SKM-1 (cell line): Measurements from ENCODE around the gene PRELID2.
"Not testable (repeated sequence)": the region's sequence is repeated elsewhere in the genome, so short reads cannot be mapped to it uniquely, and the experiment has no call there.

Source experiments
- DNase-seq: peaks from one replicate; lab custom pipeline; 2025; ENCODE audit not compliant: unreplicated experiment; lab: John Stamatoyannopoulos, UW

PRELID2 gene

GRCh38 chr5:145840458-145841132 lies 5.5 kb upstream of the PRELID2 start:
- no peak for DNase-seq

- DNase-seq, result no peak
Observed at GRCh38 chr5:145838276-145838675, 3.1 kb upstream of the PRELID2 start.

- DNase-seq, result not testable (repeated sequence)
Observed at GRCh38 chr5:145836241-145836640, 1.1 kb upstream of the PRELID2 start.

GRCh38 chr5:145835848-145836239 lies 702 bp upstream of the PRELID2 start:
- no peak for DNase-seq

- DNase-seq, result no peak
Observed at GRCh38 chr5:145834554-145834916, 607 bp downstream of the PRELID2 start.

GRCh38 chr5:145833631-145834200 lies 1.4 kb downstream of the PRELID2 start:
- DNase-seq, result no peak

- DNase-seq, result no peak
Observed at GRCh38 chr5:145830594-145830993, 4.5 kb downstream of the PRELID2 start.

GRCh38 chr5:145829708-145830361 lies 5.3 kb downstream of the PRELID2 start:
- no peak for DNase-seq

GRCh38 chr5:145826895-145827674 lies 8.1 kb downstream of the PRELID2 start:
- DNase-seq, result no peak

GRCh38 chr5:145825751-145826180 lies 9.4 kb downstream of the PRELID2 start:
- DNase-seq, result peak; percentile 22

GRCh38 chr5:145824040-145824439 lies 11.1 kb downstream of the PRELID2 start:
- DNase-seq, result no peak

GRCh38 chr5:145818604-145819003 lies 16.5 kb downstream of the PRELID2 start:
- DNase-seq, result no peak

- DNase-seq, result no peak
Observed at GRCh38 chr5:145812877-145813276, 22.3 kb downstream of the PRELID2 start.

GRCh38 chr5:145811834-145812625 lies 23.1 kb downstream of the PRELID2 start:
- DNase-seq, result no peak

GRCh38 chr5:145806923-145807322 lies 28.2 kb downstream of the PRELID2 start:
- no peak for DNase-seq

- no peak for DNase-seq
Observed at GRCh38 chr5:145805819-145806218, 29.3 kb downstream of the PRELID2 start.

GRCh38 chr5:145804701-145805100 lies 30.4 kb downstream of the PRELID2 start:
- no peak for DNase-seq

- no peak for DNase-seq
Observed at GRCh38 chr5:145803112-145804004, 31.8 kb downstream of the PRELID2 start.

GRCh38 chr5:145801195-145801594 lies 33.9 kb downstream of the PRELID2 start:
- DNase-seq, result no peak

GRCh38 chr5:145800181-145800580 lies 35.0 kb downstream of the PRELID2 start:
- no peak for DNase-seq
